ENCODE data around the gene NTSR1. TPM values are rescaled to one million over a fixed set of nuclear protein-coding genes. Genes with fewer than 3 reads are reported as not detected.

The NTSR1 gene
- total and polyA plus RNA-seq, 8 donors: 0.06 to 15.9 (median 0.28) TPM; not detected in 5

- H3K27ac ChIP-seq: no peak overlapping the region
- 90 to 92% (median 91%) methylated on average over 9 of the region's 9 CpGs for whole genome bisulfite sequencing, 5 donors
- intact Hi-C loops (cut with DNase I; ENCODE audit: low total_unique reads): no loop called here
- no peak overlapping the region for H3K4me3 ChIP-seq
- H3K36me3 ChIP-seq: no peaks in the 10 kb centered on the region
- DNase-seq: no peak
- H3K4me1 ChIP-seq: peaks cover 12 to 31% (median 15%) of the 10 kb centered on the region in 4 donors
- H3K27me3 ChIP-seq: peaks cover 0 to 35% (median 0%) of the 10 kb centered on the region in 3 donors
- TF ChIP-seq CTCF (IDR thresholded peaks at IDR 0.05): no peak
- no peak for TF ChIP-seq POLR2A (IDR thresholded peaks at IDR 0.05)
- no peak for TF ChIP-seq EP300 (IDR thresholded peaks at IDR 0.05)
- no peak for TF ChIP-seq POLR2AphosphoS5 (IDR thresholded peaks at IDR 0.05)
- no peaks in the 10 kb centered on the region for H3K9me3 ChIP-seq
Observed at GRCh38 chr20:62775206-62775605, 66.6 kb downstream of the NTSR1 start.

DNA sequence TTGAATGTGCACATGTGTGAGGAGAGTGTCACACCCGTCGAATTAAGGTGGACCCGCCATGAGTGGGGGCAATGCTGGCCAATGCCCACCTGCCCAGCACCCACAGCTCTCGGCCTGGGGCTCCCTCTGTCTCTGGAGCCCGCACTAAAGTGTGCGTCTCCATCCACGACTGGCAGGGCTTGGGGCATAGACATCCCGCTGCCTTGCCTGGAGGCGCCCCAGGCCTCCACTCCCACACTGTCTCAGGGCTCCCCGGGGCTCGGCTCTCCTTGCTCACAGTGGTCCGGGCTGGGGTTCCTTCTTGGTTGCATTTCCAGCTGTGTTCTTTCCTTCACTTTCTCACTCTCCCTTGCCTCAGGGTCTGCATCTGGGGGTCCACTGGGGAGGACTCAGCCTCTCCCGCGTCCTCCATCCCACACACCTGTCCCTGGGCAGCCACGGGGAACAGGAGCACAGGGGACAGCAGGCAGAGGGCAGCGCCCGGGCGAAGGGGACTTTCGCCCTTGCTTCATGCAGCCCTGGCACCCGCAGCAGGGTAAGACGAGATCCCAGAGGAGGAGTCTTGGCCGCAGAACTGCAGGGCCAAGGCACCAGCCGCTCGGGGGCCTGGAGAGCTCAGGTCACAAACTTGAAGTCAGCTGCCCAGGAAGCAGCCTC, 67.5 kb downstream of the NTSR1 start:
- TF ChIP-seq CTCF (IDR thresholded peaks at IDR 0.05) (no peak), POLR2AphosphoS5 (IDR thresholded peaks at IDR 0.05) (no peak), EP300 (IDR thresholded peaks at IDR 0.05) (no peak), POLR2A (IDR thresholded peaks at IDR 0.05) (no peak)
- Histone ChIP-seq H3K36me3 (no peaks in the 10 kb centered on the region), H3K4me1 (peaks cover 12 to 31% (median 15%) of the 10 kb centered on the region in 4 donors), H3K27ac (peak overlapping the region; percentile 60 to 79 (median 70)), H3K9me3 (no peaks in the 10 kb centered on the region), H3K27me3 (peaks cover 0 to 40% (median 0%) of the 10 kb centered on the region in 3 donors), H3K4me3 (peak overlapping the region in 2 of 4 donors; percentile 12 to 17)
- WGBS, 5 donors: 84 to 90% (median 87%) methylated on average over 17 to 24 of the region's 24 CpGs
- DNase-seq: no peak
- intact Hi-C loops (cut with DNase I; ENCODE audit: low total_unique reads): no loop called here

DNA sequence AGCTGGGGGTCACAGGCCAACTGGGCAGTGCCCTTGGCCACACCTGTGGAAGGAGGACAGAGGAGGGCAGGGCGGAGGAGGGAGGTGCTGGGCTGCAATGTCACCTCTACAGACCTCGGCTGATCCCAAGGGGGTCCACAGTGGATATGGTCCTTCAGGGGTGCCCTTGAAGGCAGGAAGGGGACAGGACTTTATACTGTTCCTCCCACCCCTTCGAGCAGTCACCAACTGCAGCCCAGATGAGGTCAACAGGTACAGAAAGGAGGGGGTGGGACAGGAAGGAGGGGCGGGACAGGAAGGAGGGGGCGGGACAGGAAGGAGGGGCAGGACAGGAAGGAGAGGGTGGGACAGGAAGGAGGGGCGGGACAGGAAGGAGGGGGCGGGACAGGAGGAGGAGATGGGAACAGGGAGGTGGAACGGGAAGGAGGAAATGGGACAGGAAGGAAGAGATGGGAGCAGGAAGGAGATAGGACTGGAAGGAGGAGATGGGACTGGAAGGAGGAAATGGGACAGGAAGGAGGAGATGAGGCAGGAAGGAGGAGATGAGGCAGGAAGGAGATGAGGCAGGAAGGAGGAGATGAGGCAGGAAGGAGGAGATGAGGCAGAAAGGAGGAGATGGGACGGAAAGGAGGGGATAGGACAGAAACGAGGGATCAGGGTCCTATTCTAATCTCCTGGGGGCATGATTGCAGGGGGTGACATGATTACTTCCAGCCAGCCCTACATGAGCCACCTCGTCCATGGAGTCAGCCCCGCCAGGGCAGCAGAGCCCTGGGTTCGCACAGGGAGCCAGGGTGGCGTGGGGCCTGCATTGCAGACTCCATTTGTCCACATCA, 68.3 kb downstream of the NTSR1 start:
- peak overlapping the region; percentile 60 to 79 (median 70) for H3K27ac ChIP-seq
- DNase-seq: peak; percentile 60
- peaks cover 0 to 35% (median 0%) of the 10 kb centered on the region in 3 donors for H3K27me3 ChIP-seq
- intact Hi-C loops (cut with DNase I; ENCODE audit: low total_unique reads): no loop called here
- peak in 1 of 3 donors; percentile 42 for TF ChIP-seq POLR2AphosphoS5 (IDR thresholded peaks at IDR 0.05)
- no peak for TF ChIP-seq EP300 (IDR thresholded peaks at IDR 0.05)
- H3K4me3 ChIP-seq: peak overlapping the region in 2 of 4 donors; percentile 12 to 17
- WGBS, 5 donors: 58 to 68% (median 63%) methylated on average over 12 to 14 of the region's 14 CpGs
- peaks cover 12 to 31% (median 15%) of the 10 kb centered on the region in 4 donors for H3K4me1 ChIP-seq
- H3K36me3 ChIP-seq: no peaks in the 10 kb centered on the region
- H3K9me3 ChIP-seq: no peaks in the 10 kb centered on the region

DNA sequence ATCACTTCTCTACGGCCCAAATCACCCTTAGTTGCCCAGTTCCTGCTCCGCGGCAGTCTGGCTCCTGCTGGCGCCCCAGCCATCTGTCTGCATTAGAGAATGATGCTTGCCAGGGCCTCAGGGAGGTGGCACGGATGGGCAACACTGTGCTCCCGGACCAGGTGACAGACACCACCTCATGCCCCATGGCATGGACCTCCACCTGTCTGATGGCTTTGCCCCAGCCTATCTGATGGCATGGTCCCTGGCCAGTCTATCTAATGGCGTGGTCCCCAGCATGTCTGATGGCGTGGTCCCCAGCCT, 68.8 kb downstream of the NTSR1 start:
- DNase-seq: no peak
- peaks cover 12 to 27% (median 15%) of the 10 kb centered on the region in 4 donors for H3K4me1 ChIP-seq
- no peak overlapping the region for H3K4me3 ChIP-seq
- no peaks in the 10 kb centered on the region for H3K36me3 ChIP-seq
- no peak for TF ChIP-seq EP300 (IDR thresholded peaks at IDR 0.05)
- TF ChIP-seq CTCF (IDR thresholded peaks at IDR 0.05): no peak
- no peak for TF ChIP-seq POLR2A (IDR thresholded peaks at IDR 0.05)
- TF ChIP-seq POLR2AphosphoS5 (IDR thresholded peaks at IDR 0.05): no peak
- peaks cover 0 to 33% (median 0%) of the 10 kb centered on the region in 3 donors for H3K27me3 ChIP-seq
- peak overlapping the region in 1 of 5 donors; percentile 79 for H3K27ac ChIP-seq
- no peaks in the 10 kb centered on the region for H3K9me3 ChIP-seq
- WGBS, 5 donors: 89 to 96% (median 93%) methylated on average over 8 of the region's 8 CpGs
- intact Hi-C loops (cut with DNase I; ENCODE audit: low total_unique reads): no loop called here
